VCaP (cell line): Measurements from ENCODE around the gene UHRF1.
"Not testable (repeated sequence)": the region's sequence is repeated elsewhere in the genome, so short reads cannot be mapped to it uniquely, and the experiment has no call there.

Source experiments
- H3K27ac ChIP-seq: fragments of 450-650 bp; 2 replicates; pipeline ENCODE4 v1.5.1; 2017
- CTCF ChIP-seq: fragments of 450-650 bp; conservative IDR thresholded peaks from 2 replicates; pipeline ENCODE4 v1.5.1; 2017; ENCODE audit warnings: mild to moderate bottlenecking, moderate library complexity

UHRF1 gene

GRCh38 chr19:4951656-4952055, 42.4 kb downstream of the UHRF1 start:
- TF ChIP-seq CTCF, result no peak
- no peak overlapping the region for H3K27ac ChIP-seq

- H3K27ac ChIP-seq, result no peak overlapping the region
- TF ChIP-seq CTCF, result no peak
Measured at GRCh38 chr19:4952945-4953344, 43.6 kb downstream of the UHRF1 start.

- not testable (repeated sequence) for H3K27ac ChIP-seq
Measured at GRCh38 chr19:4954320-4955149, 45.2 kb downstream of the UHRF1 start.

GRCh38 chr19:4955274-4955673, 46.0 kb downstream of the UHRF1 start:
- TF ChIP-seq CTCF, result no peak
- no peak overlapping the region for H3K27ac ChIP-seq

GRCh38 chr19:4957981-4958380, 48.7 kb downstream of the UHRF1 start:
- no peak overlapping the region for H3K27ac ChIP-seq
- TF ChIP-seq CTCF, result no peak

GRCh38 chr19:4962085-4962619, 52.9 kb downstream of the UHRF1 start:
- no peak overlapping the region for H3K27ac ChIP-seq
- no peak for TF ChIP-seq CTCF

- no peak overlapping the region for H3K27ac ChIP-seq
- no peak for TF ChIP-seq CTCF
Measured at GRCh38 chr19:4965061-4965460, 55.8 kb downstream of the UHRF1 start.

- H3K27ac ChIP-seq, result no peak overlapping the region
- TF ChIP-seq CTCF, result no peak
Measured at GRCh38 chr19:4966591-4966990, 57.3 kb downstream of the UHRF1 start.
